IMR-90 (cell line): ENCODE measurements around the gene MGRN1. TPM values are rescaled to one million over a fixed set of nuclear protein-coding genes. Genes with fewer than 3 reads are reported as not detected.

Experiments used
- ATAC-seq: fragments of 200-7000 bp; cut with Tn5 transposase; 2 replicates; pipeline ENCODE4 v1.9.1; 2020; ENCODE audit warnings: low read depth, mild to moderate bottlenecking, moderate library complexity
- BruUV-seq: library from RNA; stranded (reverse); fragments of 400-500 nt; replicated peaks from 2 replicates; lab custom pipeline; 2021; lab: Mats Ljungman, UMichigan
- CTCF ChIA-PET: fragments of 300-600 bp; formaldehyde crosslinking; extraction: SDS; loops from one replicate; lab custom pipeline; 2021; ENCODE audit warnings: antibody characterized with exemption; lab: Yijun Ruan, JAX
- POLR2A ChIA-PET: fragments of 300-600 bp; sonication (Branson Sonifier 250); formaldehyde crosslinking; loops from one replicate; lab custom pipeline; 2022; ENCODE audit warnings: antibody characterized with exemption; ENCODE audit not compliant: unreplicated experiment; lab: Charles Lee
- DNase-seq: peaks from one replicate; pipeline ENCODE4 v3.0.0; 2013
- H2AFZ ChIP-seq: replicated peaks from 2 replicates; pipeline ENCODE3; 2013; ENCODE audit warnings: low read length, mild to moderate bottlenecking; ENCODE audit not compliant: poor library complexity
- H2AK5ac ChIP-seq: 2 replicates; pipeline ENCODE4 v1.6.1; 2013; ENCODE audit warnings: low read depth, low read length, inconsistent platforms
- H2AK9ac ChIP-seq: replicated peaks from 2 replicates; pipeline ENCODE3; 2013; ENCODE audit warnings: mild to moderate bottlenecking, low read depth, low read length, moderate library complexity; ENCODE audit not compliant: poor library complexity
- H2BK120ac ChIP-seq: 2 replicates; pipeline ENCODE4 v1.6.1; 2013; ENCODE audit warnings: low read depth, low read length, inconsistent platforms
- H2BK15ac ChIP-seq: 3 replicates; pipeline ENCODE4 v1.6.1; 2013; ENCODE audit warnings: low read depth, low read length, inconsistent platforms
- H2BK20ac ChIP-seq: 2 replicates; pipeline ENCODE4 v1.6.1; 2013; ENCODE audit warnings: low read depth, mild to moderate bottlenecking, inconsistent platforms, low read length, moderate library complexity
- H2BK5ac ChIP-seq: 2 replicates; pipeline ENCODE4 v1.6.1; 2013; ENCODE audit warnings: mild to moderate bottlenecking, low read depth, low read length, inconsistent platforms; ENCODE audit not compliant: poor library complexity, severe bottlenecking
- H3K14ac ChIP-seq: replicated peaks from 2 replicates; pipeline ENCODE4 v1.6.1; 2013; ENCODE audit warnings: low read depth, low read length, inconsistent platforms
- H3K18ac ChIP-seq: 2 replicates; pipeline ENCODE4 v1.6.1; 2013; ENCODE audit warnings: low read depth, low read length, control low read depth
- H3K23ac ChIP-seq: 2 replicates; pipeline ENCODE4 v1.6.1; 2013; ENCODE audit warnings: low read depth, low read length, inconsistent platforms
- H3K27ac ChIP-seq: 2 replicates; pipeline ENCODE4 v1.5.1; 2013; ENCODE audit warnings: mild to moderate bottlenecking, control low read depth, low read length; ENCODE audit not compliant: insufficient read depth
- H3K27me3 ChIP-seq: 2 replicates; pipeline ENCODE4 v1.6.1; 2013; ENCODE audit warnings: low read length; ENCODE audit not compliant: control insufficient read depth, insufficient read depth
- H3K36me3 ChIP-seq: 2 replicates; pipeline ENCODE4 v1.6.1; 2013; ENCODE audit warnings: low read length, mixed read lengths; ENCODE audit not compliant: control insufficient read depth, insufficient read depth
- H3K4ac ChIP-seq: 2 replicates; pipeline ENCODE4 v1.6.1; 2013; ENCODE audit warnings: low read depth, low read length, inconsistent platforms
- H3K4me1 ChIP-seq: 2 replicates; pipeline ENCODE4 v1.6.1; 2013; ENCODE audit warnings: low read length, mixed read lengths; ENCODE audit not compliant: control insufficient read depth, insufficient read depth
- H3K4me2 ChIP-seq: 2 replicates; pipeline ENCODE4 v1.6.1; 2013; ENCODE audit warnings: low read depth, mild to moderate bottlenecking, control low read depth, low read length, moderate library complexity
- H3K4me3 ChIP-seq: 2 replicates; pipeline ENCODE4 v1.5.1; 2013; ENCODE audit warnings: low read depth, mild to moderate bottlenecking, control low read depth, low read length, moderate library complexity; ENCODE audit not compliant: insufficient read depth
- H3K56ac ChIP-seq: 2 replicates; pipeline ENCODE4 v1.6.1; 2013; ENCODE audit warnings: low read length, inconsistent platforms; ENCODE audit not compliant: insufficient read depth; ENCODE audit errors: extremely low read depth
- H3K79me1 ChIP-seq, 2 experiments: 2 replicates each; pipeline ENCODE4 v1.6.1; 2013; ENCODE audit warnings: low read length in 2 of 2, inconsistent platforms in 1 of 2, low read depth in 1 of 2
- H3K9ac ChIP-seq: 2 replicates; pipeline ENCODE4 v1.6.1; 2013; ENCODE audit warnings: low read depth, low read length, control low read depth
- H3K9me1 ChIP-seq: 2 replicates; pipeline ENCODE4 v1.6.1; 2013; ENCODE audit warnings: low read length, inconsistent platforms; ENCODE audit not compliant: insufficient read depth
- H3K9me3 ChIP-seq: 2 replicates; pipeline ENCODE4 v1.6.1; 2013; ENCODE audit warnings: low read length; ENCODE audit not compliant: control insufficient read depth, insufficient read depth
- H4K20me1 ChIP-seq: 2 replicates; pipeline ENCODE4 v1.6.1; 2013; ENCODE audit warnings: low read length, inconsistent platforms; ENCODE audit not compliant: insufficient read depth
- H4K5ac ChIP-seq: 2 replicates; pipeline ENCODE4 v1.6.1; 2013; ENCODE audit warnings: mild to moderate bottlenecking, low read depth, low read length, control low read depth
- H4K8ac ChIP-seq, 2 experiments: 2 replicates each; pipeline ENCODE4 v1.6.1; 2013; ENCODE audit warnings: low read depth in 2 of 2, low read length in 2 of 2, control low read depth in 1 of 2, inconsistent platforms in 1 of 2
- H4K91ac ChIP-seq: 2 replicates; pipeline ENCODE4 v1.6.1; 2013; ENCODE audit warnings: low read depth, low read length, inconsistent platforms; ENCODE audit not compliant: insufficient read depth
- BHLHE40 ChIP-seq: fragments of 150-350 bp; IDR thresholded peaks from 2 replicates; pipeline ENCODE4 v1.6.1; 2016; ENCODE audit warnings: mild to moderate bottlenecking, low read depth, low read length
- CEBPB ChIP-seq: IDR thresholded peaks from 2 replicates; pipeline ENCODE4 v1.6.1; 2012; ENCODE audit warnings: low read depth, low read length, improper control_type of control experiment
- CHD1 ChIP-seq: IDR thresholded peaks from 2 replicates; pipeline ENCODE4 v1.6.1; 2012; ENCODE audit warnings: low read depth, low read length, improper control_type of control experiment
- CTCF ChIP-seq: conservative IDR thresholded peaks from 2 replicates; pipeline ENCODE4 v1.5.1; 2012; ENCODE audit warnings: mild to moderate bottlenecking, low read depth, low read length, improper control_type of control experiment
- ELK1 ChIP-seq: fragments of 150-350 bp; IDR thresholded peaks from 2 replicates; pipeline ENCODE4 v1.6.1; 2016; ENCODE audit warnings: low read depth, mild to moderate bottlenecking, low read length, moderate library complexity, borderline replicate concordance
- FOS ChIP-seq: fragments of 150-350 bp; IDR thresholded peaks from 2 replicates; pipeline ENCODE4 v1.6.1; 2016; ENCODE audit warnings: low read depth, low read length
- MAFK ChIP-seq: IDR thresholded peaks from 2 replicates; pipeline ENCODE4 v1.6.1; 2012; ENCODE audit warnings: low read depth, low read length, improper control_type of control experiment
- MAZ ChIP-seq: IDR thresholded peaks from 2 replicates; pipeline ENCODE4 v1.6.1; 2012; ENCODE audit warnings: low read depth, mild to moderate bottlenecking, low read length, improper control_type of control experiment, moderate library complexity, borderline replicate concordance
- MXI1 ChIP-seq: IDR thresholded peaks from 2 replicates; pipeline ENCODE4 v1.6.1; 2012; ENCODE audit warnings: low read depth, mild to moderate bottlenecking, low read length, moderate library complexity, borderline replicate concordance
- NFE2L2 ChIP-seq: fragments of 150-350 bp; IDR thresholded peaks from 2 replicates; pipeline ENCODE4 v1.6.1; 2016; ENCODE audit warnings: low read depth, mild to moderate bottlenecking, low read length
- POLR2A ChIP-seq: IDR thresholded peaks from 2 replicates; pipeline ENCODE4 v1.6.1; 2012; ENCODE audit warnings: mild to moderate bottlenecking, low read depth, low read length
- RAD21 ChIP-seq: IDR thresholded peaks from 2 replicates; pipeline ENCODE4 v1.6.1; 2012; ENCODE audit warnings: low read length, improper control_type of control experiment
- RCOR1 ChIP-seq: IDR thresholded peaks from 2 replicates; pipeline ENCODE4 v1.6.1; 2012; ENCODE audit warnings: mild to moderate bottlenecking, low read length, improper control_type of control experiment; ENCODE audit not compliant: insufficient replicate concordance
- RFX5 ChIP-seq: IDR thresholded peaks from 2 replicates; pipeline ENCODE4 v1.8.0; 2012; ENCODE audit warnings: low read depth, mild to moderate bottlenecking, low read length, moderate library complexity
- SMC3 ChIP-seq: fragments of 150-350 bp; IDR thresholded peaks from 2 replicates; pipeline ENCODE4 v1.6.1; 2016; ENCODE audit warnings: low read depth, mild to moderate bottlenecking, antibody characterized with exemption, low read length, moderate library complexity
- USF2 ChIP-seq: fragments of 150-350 bp; IDR thresholded peaks from 2 replicates; pipeline ENCODE4 v1.6.1; 2017; ENCODE audit warnings: mild to moderate bottlenecking, antibody characterized with exemption, low read length, low read depth
- WGBS, 2 experiments: methylation state at CpG; one replicate each; pipeline versions ENCODE4 v1.1.5 to v1.1.7; 2013; ENCODE audit warnings: missing lambda C conversion rate in 2 of 2; ENCODE audit not compliant: insufficient read length in 1 of 2; ENCODE audit errors: extremely low coverage in 2 of 2; 5-methylcytosine and 5-hydroxymethylcytosine counted together
- dilution Hi-C: fragments of 300-500 bp; cut with HindIII; formaldehyde crosslinking; loops from one replicate; pipeline ENCODE4 v1.14.3; 2018; ENCODE audit warnings: low sequenced_read_pairs; ENCODE audit not compliant: unreplicated experiment
- in situ Hi-C: fragments of 300-500 bp; cut with MboI; formaldehyde crosslinking; loops from 3 replicates; pipeline ENCODE4 v1.14.3; 2019; ENCODE audit warnings: low sequenced_read_pairs, inconsistent platforms, mixed read lengths
- intact Hi-C: fragments of 100-400 bp; cut with micrococcal nuclease; formaldehyde crosslinking; loops from 2 replicates; pipeline ENCODE4 v1.10.0; 2022
- polyA plus RNA-seq, 3 experiments: library from polyadenylated mRNA; depleted of rRNA; stranded (reverse); fragments of >200 nt; gene quantifications; 2 replicates each; pipeline ENCODE4 v1.2.3, GENCODE V29; 2012; ENCODE audit warnings: low replicate concordance in 1 of 3
- total RNA-seq: library from RNA; depleted of rRNA; stranded (reverse); fragments of >200 nt; gene quantifications from 2 replicates; pipeline ENCODE4 v1.2.3, GENCODE V29; 2012

Gene MGRN1
- total and polyA plus RNA-seq, 2 of the 4 experiments (the other 2 are of a cell fraction), result 11.7 to 32.7 TPM

- no peak for ATAC-seq
- POLR2A ChIA-PET, result interaction anchor here (0.5 kb wide), 1 partner anchor 245 kb away, joined by 4 read pairs; no protein-coding TSS in a partner anchor
- no peak overlapping the region for H3K56ac ChIP-seq
- peaks cover 48% of the 10 kb centered on the region for H3K36me3 ChIP-seq
- H2BK120ac ChIP-seq, result no peak overlapping the region
- H3K4me2 ChIP-seq, result no peak overlapping the region
- dilution Hi-C loops (no loop called here), in situ Hi-C loops (no loop called here), intact Hi-C loops (no loop called here)
- TF ChIP-seq RAD21 (no peak), RCOR1 (no peak), FOS (no peak), MXI1 (no peak), POLR2A (no peak), ELK1 (no peak), NFE2L2 (no peak), MAFK (no peak), SMC3 (no peak), RFX5 (no peak), USF2 (no peak), MAZ (no peak), BHLHE40 (no peak), CEBPB (no peak), CHD1 (no peak), CTCF (no peak)
- no peak overlapping the region for H2BK15ac ChIP-seq
- no peak overlapping the region for H3K4me3 ChIP-seq
- DNase-seq, result no peak
- no peak overlapping the region for H2BK5ac ChIP-seq
- H3K4ac ChIP-seq, result no peak overlapping the region
- no peaks in the 10 kb centered on the region for H3K27me3 ChIP-seq
- H2AFZ ChIP-seq, result no peak overlapping the region
- no peak overlapping the region for H2AK9ac ChIP-seq
- no peaks in the 10 kb centered on the region for H3K4me1 ChIP-seq
- H4K5ac ChIP-seq, result no peak overlapping the region
- no peak overlapping the region for H3K27ac ChIP-seq
- CTCF ChIA-PET, result no interaction called here
- H4K20me1 ChIP-seq, result no peaks in the 10 kb centered on the region
- H3K9me3 ChIP-seq, result no peaks in the 10 kb centered on the region
- H3K79me1 ChIP-seq, result peaks cover 0 to 31% of the 10 kb centered on the region in 2 experiments; a peak in 1 of 4 replicates
- no peak overlapping the region for H3K9ac ChIP-seq
- H4K91ac ChIP-seq, result no peak overlapping the region
- H3K23ac ChIP-seq, result no peak overlapping the region
- H2BK20ac ChIP-seq, result no peak overlapping the region
- 98% methylated on average over 5 of the region's 11 CpGs; no CpG with 5 or more reads in 1 of the 2 experiments for WGBS, 2 experiments
- H4K8ac ChIP-seq, result no peak overlapping the region
- H3K9me1 ChIP-seq, result no peaks in the 10 kb centered on the region
- H2AK5ac ChIP-seq, result no peak overlapping the region
- no peak overlapping the region for H3K18ac ChIP-seq
- BruUV-seq, result no TSS peak
- H3K14ac ChIP-seq, result no peak overlapping the region
These were observed 100.1 kb downstream of the MGRN1 start for GRCh38 chr16:4724661-4725270.
